Body of pancreas (tissue), 4 donors: ENCODE measurements around the gene APCDD1.

Source experiments
- CTCF ChIP-seq, 7 experiments: fragments of 450-650 bp in 4 of 7; fragments of 200-600 bp in 3 of 7; sonication (generic) in 3 of 7; IDR thresholded peaks; one replicate each; pipeline ENCODE4 v1.5.1; 2016 to 2019; ENCODE audit warnings: antibody characterized with exemption in 7 of 7
- POLR2A ChIP-seq, 3 donors: fragments of 450-650 bp; IDR thresholded peaks; one replicate each; pipeline ENCODE4 v1.6.1; 2016; ENCODE audit warnings: antibody characterized with exemption in 3 of 3, mild to moderate bottlenecking in 2 of 3

DNA sequence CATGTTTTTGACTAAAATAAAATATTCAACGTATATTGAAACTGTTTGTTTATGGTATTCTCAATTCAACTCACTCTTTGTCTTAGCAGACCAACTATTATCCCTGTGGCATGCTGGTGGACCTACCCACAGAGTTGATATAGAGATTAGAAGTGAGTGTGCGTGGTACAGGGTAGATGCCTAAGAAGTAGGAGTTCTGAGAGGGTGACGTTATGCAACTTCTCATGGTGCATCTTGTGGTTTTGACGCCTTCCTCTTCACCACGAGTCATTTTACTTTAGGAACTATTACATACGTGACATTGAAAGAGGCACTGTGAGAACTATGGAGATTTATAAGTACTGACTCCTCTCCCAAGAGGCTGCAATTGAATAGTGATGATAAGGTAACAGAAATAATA lies 44.8 kb downstream of the APCDD1 start:
- no peak for TF ChIP-seq CTCF (IDR thresholded peaks at IDR 0.05)
- no peak for TF ChIP-seq POLR2A (IDR thresholded peaks at IDR 0.05)
